Raji (cell line): Measurements from ENCODE around the gene MRPS11.

ENCODE experiments used
- POLR2A ChIP-seq: IDR thresholded peaks from 2 replicates; pipeline ENCODE4 v1.6.1; 2011; ENCODE audit warnings: low read depth, low read length, control low read depth; ENCODE audit not compliant: insufficient read depth

The MRPS11 gene

GRCh38 chr15:88467073-88467934 lies at the start of gene MRPS11, which contains the start of gene MRPL46:
TSS of gene MRPS11 (plus strand) at chr15:88467708. CDS start at chr15:88467718, 10 bp downstream.
TSS of gene MRPL46 (minus strand) at chr15:88467388. CDS start at chr15:88467377, 11 bp downstream.
- TF ChIP-seq POLR2A = peak; percentile 78

GRCh38 chr15:88419830-88420229 lies 47.7 kb upstream of the MRPS11 start:
- no peak for TF ChIP-seq POLR2A

- no peak for TF ChIP-seq POLR2A
These were observed 44.2 kb upstream of the MRPS11 start for GRCh38 chr15:88423331-88423730.

GRCh38 chr15:88426304-88426703 lies 41.2 kb upstream of the MRPS11 start:
- no peak for TF ChIP-seq POLR2A

- TF ChIP-seq POLR2A = no peak
These were observed 39.5 kb upstream of the MRPS11 start for GRCh38 chr15:88428053-88428452.

- no peak for TF ChIP-seq POLR2A
These were observed 38.5 kb upstream of the MRPS11 start for GRCh38 chr15:88428805-88429605.

- no peak for TF ChIP-seq POLR2A
These were observed 37.5 kb upstream of the MRPS11 start for GRCh38 chr15:88430051-88430450.

GRCh38 chr15:88431441-88431840 lies 36.1 kb upstream of the MRPS11 start:
- no peak for TF ChIP-seq POLR2A

- TF ChIP-seq POLR2A = no peak
These were observed 34.3 kb upstream of the MRPS11 start for GRCh38 chr15:88433046-88433685.

GRCh38 chr15:88438181-88438580 lies 29.3 kb upstream of the MRPS11 start:
- no peak for TF ChIP-seq POLR2A

GRCh38 chr15:88440021-88440420 lies 27.5 kb upstream of the MRPS11 start:
- TF ChIP-seq POLR2A = no peak

GRCh38 chr15:88441076-88441730 lies 26.3 kb upstream of the MRPS11 start:
- TF ChIP-seq POLR2A = no peak

- no peak for TF ChIP-seq POLR2A
These were observed 20.3 kb upstream of the MRPS11 start for GRCh38 chr15:88447206-88447605.

- no peak for TF ChIP-seq POLR2A
These were observed 19.8 kb upstream of the MRPS11 start for GRCh38 chr15:88447741-88448140.

GRCh38 chr15:88448991-88449461 lies 18.5 kb upstream of the MRPS11 start:
- no peak for TF ChIP-seq POLR2A

- TF ChIP-seq POLR2A = no peak
These were observed 17.9 kb upstream of the MRPS11 start for GRCh38 chr15:88449581-88449980.
